Activated CD4-positive, alpha-beta T cell treated with anti-CD3 and anti-CD28 coated beads for 1 hour (primary cell): ENCODE data around the gene ZDHHC14.
"Not testable (repeated sequence)": the region's sequence is repeated elsewhere in the genome, so short reads cannot be mapped to it uniquely, and the experiment has no call there.

Source experiments
- DNase-seq: peaks from one replicate; pipeline ENCODE4 v3.0.0-alpha.2; 2020

The ZDHHC14 gene

DNA sequence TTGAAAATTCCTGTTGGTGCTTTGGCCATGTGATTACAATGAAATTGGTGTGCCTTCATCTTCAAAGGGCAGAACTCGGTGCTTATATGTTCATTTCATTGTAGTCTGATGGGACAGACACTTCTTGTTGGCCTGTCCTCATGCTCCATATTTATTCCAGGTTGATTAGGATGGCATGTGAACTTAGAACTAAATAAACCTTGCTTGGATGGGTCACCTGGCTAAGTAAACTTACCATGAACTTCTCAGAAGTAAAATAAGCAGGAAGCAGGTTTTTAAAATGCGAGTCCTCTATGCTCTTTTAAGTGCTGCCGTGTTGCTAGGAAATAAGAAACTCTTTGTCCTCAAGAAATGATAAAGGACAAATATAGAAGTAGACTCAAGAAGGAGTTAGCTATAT is 26.7 kb downstream of the ZDHHC14 start:
- DNase-seq = no peak

DNA sequence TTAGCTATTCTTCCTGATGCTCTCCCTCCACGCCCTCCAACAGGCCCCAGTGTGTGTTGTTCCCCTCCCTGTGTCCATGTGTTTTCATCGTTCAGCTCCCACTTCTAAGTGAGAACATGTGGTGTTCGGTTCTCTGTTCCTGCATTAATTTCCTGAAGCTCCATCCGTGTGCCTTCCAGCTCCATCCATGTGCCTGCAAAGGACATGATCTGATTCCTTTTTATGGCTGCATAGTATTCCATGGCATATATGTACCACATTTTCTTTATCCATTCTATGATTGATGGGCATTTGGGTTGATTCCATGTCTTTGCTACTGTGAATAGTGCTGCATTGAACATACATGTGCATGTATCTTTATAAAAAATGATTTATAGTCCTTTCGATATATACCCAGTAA is 27.4 kb downstream of the ZDHHC14 start:
- DNase-seq = not testable (repeated sequence)

DNA sequence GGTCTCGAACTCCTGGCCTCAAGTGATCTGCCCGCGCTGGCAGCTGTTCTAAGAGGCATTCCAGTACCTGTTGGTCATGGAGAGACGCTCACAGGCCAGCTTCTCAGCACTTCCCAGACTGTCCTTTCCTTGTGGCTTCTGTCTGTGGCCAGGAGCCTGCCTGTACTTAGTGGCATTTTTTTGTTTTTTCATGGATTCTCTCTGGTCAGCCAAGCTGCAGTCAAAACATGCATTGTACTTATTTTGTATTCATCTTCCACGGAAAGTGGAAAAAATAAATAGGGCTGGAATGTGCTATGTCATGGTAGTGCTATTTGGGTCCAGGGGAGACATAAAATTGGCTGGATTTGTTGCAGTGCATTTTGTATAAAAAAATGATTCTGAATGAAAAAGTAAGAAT is 29.1 kb downstream of the ZDHHC14 start:
- DNase-seq = no peak

DNA sequence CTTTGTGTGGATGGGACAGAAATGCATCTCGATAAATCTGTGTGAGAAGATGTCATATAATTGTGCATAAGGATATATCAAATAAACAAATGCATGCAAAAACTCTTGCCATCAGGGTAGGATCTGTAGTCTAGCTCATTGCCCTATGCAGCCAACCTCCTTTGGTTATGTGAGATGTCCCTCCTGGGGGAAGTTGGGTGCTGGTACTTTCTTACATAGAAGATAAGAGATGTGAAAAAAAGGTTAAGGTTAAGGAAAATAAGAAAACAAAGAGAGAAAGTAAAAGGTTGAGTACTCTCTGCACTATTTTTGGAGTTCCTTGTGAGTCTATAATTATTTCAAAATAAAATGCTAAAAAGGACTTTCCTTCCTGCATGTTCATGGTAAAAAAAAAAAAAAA is 30.4 kb downstream of the ZDHHC14 start:
- no peak for DNase-seq

DNA sequence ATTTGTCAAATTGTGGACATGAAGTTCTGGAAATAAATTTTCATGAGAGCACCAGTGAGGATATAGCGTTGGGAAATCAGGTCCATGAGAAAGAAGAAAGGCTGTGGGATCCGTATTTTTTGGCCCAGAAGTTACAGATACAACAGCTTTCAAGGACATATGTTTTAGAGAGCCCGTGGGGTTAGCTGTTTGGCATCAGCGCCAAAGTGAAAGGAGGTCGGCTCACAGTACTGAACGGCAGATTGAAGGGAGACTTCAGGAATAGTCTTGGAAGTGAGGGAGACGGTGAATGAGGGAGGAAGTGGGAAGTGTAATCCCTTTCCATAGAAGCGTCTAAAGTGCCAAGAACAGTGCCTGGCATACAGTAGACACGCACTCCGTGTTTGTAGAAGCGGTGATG is 31.8 kb downstream of the ZDHHC14 start:
- DNase-seq = no peak

DNA sequence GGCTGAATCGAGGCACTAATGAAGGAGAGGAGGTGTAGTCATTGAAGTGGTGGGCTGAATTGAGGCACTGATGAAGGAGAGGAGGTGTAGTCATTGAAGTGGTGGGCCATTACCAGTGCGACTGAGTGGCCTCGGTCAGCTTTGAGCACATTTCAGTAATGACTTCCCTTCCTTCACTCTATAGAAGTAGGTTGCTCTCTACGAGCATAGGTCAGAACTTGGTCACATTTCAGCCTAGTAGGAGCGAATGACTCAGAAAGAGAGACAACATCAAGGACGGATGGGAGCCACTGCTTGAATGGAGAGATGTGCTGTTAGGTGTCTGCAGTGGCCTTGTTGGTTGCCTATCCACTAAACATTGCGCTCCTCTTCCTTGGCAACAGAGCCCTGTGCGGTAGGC is 39.5 kb downstream of the ZDHHC14 start:
- no peak for DNase-seq

DNA sequence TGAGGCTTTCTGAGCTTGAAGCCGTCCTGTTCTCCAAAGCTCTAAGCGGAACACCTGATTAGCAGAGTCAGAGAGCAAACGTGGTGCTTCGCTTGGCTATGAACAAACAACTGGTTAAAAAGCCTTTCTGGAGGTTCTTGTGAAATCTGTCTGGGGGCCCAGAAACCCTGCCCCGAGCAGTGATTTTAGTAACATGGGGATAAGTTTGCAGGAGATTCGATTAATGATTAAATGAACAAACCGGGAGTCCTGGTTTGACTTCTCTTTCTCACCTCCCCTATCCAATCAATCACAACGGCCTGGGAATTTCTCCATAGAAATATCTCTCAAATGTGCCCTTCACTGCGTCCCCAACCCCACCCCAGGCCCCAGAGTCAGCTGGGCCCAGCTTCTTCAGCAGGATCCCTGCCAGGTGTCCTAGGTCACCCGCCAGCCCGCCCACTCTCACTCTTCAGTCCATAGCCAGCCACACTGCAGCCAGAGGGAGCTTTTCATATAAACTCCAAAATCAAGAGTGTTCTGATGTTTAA is 43.6 kb downstream of the ZDHHC14 start:
- no peak for DNase-seq

DNA sequence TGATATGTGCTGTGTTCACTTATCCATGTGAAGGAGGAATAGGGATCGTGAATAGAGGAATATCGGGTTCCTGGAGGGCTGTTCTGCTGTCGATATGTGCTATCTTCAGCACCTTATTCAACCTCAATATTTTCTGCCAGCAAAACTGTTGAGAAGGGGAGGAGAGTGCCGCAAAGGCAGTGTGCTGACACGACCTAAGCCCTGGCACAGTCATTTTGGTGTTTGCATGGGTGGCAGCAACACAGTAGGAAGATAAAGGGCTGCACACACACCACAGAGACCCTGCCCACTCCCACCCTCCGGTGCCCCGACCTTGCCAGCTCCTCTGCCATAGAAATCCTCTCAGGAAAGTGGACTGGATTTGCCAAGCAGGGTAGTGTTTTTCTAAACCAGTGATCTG is 47.0 kb downstream of the ZDHHC14 start:
- no peak for DNase-seq

DNA sequence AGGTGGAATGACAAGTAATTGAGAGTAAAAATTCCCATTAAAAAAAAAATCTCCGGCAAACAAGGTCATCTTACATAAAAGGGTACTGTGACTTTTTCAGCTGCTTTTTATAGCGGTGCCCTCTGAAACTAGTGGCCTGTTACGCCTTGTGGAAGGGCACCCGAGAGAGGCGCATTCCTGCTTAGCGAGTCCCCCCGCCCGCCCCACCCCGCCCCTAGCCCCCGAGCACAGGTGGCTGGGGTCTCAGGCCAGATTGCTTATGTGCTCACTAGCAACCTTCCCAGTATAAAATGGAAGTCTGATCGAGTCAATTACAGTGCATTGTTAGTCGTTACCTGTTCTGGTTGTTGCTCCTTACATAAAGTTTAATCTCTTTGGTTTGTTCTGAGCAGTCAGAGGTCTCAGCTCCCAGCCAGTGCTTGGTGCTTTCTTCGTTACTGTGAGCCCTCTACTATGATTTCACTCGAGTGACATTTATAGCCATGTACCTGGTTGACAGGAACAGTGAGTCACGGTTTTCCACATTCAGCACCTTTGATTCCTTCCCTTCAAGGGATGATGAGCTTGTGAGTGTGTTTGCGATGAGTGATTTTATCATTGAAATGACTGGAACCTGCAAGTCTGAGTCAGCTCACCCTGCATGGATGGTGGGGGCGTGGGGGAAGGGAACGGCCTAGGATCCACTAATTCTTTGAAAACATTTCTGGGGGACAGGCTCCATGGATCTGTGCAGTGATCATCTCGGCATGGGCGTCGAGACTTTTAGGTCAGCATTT is 47.6 kb downstream of the ZDHHC14 start:
- DNase-seq = no peak

DNA sequence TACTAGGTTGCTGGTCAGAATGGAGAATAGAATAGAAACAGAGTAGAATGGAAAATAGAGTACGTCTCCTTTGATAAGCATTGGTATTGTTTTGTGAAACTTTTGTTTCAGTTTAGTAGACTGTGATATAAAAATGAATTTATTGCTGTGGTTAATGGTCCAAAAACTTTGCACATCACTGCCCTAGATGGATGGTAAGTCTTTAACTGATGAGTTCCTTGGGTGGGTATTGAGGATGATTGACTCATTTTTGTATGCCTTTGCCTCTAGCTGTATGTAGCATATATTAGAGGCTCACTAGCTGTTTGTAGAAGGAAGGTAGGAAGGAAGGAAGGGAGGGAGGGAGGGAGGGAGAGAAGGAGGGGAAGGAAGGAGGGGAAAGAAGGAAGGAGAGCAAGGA is 48.3 kb downstream of the ZDHHC14 start:
- DNase-seq = no peak

DNA sequence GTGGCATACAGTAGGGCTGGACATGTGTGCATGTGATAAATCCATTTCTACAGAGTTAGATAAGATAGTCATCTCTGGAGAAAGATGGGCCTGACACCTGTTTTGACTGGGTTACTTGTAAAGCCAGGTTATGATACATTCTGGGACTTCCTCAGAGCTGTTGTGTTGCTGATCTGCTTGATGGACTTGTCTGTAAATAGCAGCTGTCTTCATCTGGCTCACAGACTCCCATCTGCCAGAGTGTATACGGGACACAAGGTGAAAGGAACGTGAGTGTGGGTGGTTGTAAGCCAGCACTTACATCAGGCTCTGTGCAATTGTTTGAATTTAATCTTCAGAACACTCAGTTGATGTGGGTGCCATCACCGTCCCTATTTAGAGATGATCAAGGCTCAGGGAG is 49.8 kb downstream of the ZDHHC14 start:
- DNase-seq = no peak

DNA sequence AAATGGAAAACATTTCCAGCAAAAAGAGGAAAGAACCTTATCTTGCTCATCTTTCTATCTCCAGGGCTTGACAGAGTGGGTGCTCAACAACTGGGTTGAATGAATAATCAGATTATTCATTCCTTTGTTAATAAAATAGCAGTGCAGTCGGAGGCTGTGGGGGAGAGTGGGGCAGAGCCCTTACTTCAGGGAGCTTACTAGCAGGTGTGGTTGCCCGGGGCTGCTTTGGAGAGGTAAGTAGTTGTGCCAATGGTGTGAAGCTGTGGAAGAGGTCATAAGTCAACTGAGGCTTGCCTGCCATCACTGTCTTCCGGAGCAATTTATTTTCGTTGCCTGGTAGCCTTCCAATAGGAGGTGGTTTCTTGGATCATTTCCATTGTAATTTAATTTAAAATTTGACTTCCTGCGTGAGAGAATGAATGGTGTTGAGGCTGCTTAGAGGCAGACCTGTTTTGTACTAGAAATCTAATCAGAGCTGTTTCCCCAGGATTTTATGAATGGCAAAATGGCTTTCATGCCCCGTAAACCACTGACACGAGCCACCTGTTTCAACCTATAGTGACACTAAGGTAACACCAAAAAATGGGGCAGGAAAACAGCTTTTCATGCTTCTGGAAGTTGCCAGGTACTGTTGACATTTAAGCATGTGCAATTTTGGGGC is 51.4 kb downstream of the ZDHHC14 start:
- DNase-seq = no peak

DNA sequence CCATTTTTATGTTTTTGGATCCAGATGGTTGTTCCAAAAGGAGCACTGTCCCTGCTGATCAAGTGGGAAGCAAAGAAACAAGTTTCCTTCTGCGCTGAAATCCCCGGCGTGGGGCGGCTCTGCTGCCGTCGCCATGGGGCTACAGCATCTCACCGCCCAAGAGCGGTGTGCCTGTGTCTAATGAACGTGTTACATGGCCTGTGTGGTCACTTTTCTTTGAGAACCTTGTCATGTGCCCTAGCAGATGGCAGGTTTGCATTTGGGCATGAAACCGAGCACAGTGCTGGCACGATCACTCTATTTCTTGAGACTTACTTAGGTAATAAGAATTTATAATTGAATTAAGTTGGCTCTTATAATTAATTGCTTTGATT is 51.9 kb downstream of the ZDHHC14 start:
- no peak for DNase-seq

DNA sequence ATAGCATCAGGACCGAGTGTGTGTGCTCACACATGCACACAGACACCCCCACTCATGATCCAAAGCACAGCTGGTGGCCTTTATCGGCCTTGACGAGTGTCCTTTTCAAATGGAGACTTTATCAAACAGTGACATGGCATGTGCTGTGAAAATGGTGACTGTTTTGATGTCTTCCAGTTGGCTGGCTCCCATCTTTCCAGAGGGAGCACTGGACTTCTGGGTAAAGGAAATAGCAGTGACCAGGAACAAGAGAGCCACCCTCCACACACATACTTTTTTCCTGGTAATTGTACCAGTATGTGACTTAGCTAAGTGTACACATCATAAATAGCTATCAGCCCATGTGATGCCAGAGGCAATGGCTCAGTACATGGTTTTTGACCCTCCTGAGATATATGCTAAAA is 52.7 kb downstream of the ZDHHC14 start:
- no peak for DNase-seq

DNA sequence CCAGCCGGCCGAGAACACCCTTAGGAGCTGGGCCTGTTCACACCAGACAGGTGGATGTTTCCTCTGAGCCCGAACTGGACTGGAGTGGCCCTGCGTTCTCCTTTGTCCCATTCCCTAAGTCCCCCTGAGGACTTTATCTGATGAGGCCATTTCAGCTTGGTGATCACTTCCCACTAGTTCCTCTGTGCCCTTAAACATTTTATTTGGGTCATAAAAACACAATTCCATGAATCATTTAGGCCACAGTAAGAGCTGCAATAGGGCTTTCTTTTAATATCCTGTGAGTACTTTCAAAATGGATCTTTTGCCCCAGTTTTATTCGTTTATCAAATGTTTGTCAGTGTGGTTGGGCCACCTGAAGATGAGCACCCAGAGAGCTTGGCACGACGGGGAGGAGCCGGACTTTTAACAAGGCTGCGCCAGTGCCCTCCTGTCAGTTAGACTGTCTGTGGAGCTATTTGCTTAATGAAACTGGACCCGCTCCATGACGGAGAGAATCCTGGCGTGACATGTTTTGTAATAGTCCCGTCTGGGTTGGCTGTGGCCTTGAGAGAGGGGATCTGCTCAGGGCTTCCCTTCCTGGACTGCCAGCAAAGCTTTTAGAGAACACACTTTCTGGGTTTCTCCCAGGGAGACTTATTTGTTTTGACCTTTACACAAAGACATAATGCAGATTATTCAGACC is 53.5 kb downstream of the ZDHHC14 start:
- DNase-seq = no peak

DNA sequence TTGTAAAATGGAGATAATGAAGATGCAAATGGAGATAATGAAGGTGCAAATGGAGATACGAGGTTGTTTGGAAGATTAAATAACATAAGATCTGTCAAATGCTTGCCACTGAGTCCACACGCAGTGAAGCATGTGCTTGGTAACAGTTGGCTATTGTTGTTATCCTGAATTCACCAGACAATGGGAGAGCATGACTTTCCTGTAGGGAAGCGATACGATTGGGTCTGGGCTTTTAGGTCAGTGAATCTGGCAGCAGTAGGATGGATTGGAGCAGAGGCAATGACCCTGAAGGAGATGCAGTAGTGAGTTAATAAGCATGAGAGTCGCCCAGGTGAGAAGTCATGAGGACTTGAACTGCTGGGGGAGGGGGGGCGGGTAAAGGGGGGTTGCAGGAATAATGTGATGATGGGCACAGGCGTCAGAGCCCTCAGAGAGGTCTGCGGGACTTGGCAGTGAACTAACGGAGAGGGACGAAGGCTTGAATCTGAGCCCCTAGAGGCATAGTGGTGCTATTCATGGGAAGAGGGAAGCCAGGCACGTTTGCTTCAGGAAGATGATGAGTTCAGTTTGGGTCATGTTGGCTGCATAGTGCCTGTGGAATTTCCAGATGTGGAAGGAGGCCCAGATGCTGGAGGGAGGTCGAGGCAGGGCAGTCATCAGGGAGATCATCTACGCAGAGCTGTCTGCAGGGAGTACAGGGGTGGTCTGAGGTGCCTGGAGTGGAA is 55.4 kb downstream of the ZDHHC14 start:
- no peak for DNase-seq

DNA sequence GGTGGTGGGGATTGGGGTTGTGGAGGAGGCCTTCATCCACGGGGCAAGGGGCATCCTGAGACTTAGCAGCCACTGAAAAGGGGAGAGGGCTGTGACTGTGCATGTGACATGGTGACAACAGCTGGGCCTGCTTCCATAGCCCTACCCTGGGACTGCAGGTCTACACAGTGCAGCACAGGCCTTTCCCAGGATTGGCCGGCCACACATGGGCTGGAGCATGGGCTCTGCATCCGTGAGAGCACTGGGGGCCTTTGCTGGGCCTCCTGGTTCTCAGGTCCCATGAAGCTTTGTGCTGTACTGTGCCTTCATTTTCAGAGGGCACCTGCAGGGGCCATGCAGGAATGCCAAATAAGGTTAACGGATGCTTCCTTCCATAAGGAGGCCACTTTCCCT is 56.0 kb downstream of the ZDHHC14 start:
- DNase-seq = no peak

DNA sequence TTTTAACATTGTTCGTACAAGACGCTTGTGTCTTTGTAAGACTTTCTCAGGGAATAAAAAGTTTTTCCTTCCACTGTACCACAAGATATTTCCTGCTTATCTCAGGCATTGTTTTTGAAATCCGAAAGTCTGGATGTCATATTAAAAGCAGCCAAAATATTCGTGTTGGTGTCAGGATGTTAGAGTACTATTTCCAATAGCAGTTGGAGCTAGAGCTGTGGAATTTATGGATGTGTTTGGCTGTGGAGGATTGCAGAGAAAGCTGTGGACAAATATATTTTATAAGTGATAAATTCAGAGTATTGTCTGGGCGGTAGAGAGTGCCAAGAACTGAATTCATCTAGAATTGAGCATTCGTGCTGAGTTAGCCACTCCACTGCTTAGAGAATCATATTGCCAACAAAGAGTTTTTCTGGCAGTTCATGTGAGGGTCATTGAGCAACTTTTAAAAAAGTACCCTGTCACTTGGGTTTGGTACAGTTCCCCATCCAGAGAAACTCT is 57.7 kb downstream of the ZDHHC14 start:
- no peak for DNase-seq

DNA sequence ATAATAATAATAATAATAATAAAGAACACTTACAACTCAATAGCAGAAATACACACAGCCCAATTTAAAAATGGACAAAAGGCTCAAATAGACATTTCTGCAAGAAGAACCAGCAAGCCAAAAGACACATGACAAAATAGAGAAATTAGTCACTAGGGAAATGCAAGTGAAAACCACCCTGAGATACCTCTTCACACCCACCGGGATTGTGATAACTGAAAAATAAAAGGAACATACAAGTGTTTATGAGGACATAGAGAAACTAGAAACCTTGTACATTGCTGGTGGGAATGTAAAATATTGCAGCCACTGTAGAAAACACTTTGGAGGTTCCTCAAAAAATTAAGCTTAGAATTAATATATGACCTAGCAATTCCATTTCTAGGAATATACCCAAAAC is 59.2 kb downstream of the ZDHHC14 start:
- DNase-seq = no peak

DNA sequence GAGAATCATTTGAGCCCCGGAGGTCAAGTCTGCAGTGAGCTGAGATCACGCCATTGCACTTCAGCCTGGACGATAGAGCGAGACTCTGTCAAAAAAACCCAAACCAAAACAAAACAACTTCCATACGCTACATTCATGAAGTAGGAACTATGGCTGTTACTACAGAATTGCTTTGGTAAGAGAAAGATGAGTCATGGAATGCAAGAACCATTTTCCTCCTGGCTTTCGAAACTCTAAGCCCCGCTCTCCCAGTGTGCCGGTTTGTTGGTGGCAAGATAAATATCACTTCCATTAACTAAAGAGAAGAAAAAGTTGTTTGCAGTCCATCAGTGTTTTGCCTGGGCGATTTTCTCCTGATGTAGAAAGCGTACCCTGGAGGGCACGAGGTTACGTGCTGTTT is 61.3 kb downstream of the ZDHHC14 start:
- DNase-seq = no peak

DNA sequence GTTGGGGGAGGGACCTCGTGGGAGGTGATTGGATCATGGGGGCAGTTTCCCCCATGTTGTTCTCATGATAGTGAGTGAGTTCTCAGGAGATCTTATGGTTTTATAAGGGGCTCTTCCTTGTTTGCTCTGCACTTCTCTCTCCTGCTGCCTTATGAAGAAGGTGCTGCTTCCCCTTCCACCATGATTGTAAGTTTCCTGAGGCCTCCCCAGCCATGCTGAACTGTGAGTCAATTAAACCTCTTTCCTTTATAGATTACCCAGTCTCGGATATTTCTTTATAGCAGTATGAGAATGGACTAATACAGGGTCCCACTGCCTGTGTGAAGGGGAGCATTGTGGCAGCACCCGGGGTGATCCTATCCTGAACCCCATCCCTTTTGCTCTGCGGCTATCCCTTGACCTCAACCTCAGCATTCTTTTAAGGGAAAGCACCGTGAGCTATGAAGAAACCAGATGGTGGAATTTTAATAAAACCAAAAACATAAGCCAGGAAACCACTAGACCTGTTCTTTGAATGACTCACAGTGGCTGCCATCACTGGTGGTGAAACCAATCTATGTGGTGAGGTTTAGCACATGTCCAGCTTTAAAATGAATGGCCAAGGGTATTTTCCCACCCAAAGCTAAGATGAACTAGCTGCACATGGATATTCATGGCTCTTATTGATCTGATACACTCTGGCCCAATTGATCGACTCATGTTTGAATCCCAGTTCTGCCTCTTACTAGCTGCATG is 62.2 kb downstream of the ZDHHC14 start:
- DNase-seq = no peak

DNA sequence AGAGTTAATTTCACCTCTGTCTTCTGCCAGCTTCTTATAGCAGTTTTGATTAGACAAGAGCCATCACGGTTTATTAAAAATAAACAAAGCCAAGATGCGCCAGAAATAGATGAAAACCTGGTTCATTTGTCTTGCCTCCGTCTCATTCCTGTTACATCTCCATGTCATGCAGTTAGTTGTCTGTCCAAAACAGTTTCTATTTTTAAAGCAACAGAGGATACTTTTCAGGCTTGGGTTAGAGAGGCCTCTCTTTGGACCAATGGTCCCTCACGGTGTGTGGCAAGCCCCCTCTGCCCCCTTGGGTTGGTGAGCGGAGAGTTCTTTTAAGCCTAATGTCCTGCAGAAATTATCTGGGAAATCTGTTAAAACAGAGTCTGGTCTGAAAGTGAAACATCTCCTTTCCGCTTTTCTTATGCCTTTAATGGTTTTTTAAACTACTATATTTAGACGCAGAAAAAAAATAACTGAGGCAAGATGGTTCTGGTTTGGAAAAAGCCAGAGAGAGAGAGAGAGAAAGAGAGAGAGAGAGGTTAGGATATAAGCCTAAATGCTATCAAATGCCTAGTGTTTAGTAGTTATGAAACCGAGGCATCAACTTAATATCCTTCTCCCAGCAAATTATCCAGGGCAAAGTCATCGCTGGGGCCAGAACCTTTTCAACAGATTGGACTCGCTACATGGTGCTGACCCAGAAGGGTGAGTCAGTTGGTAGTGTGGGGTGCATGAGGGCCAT is 64.5 kb downstream of the ZDHHC14 start:
- no peak for DNase-seq
